ENCODE data around the gene TANGO6. TPM values are rescaled to one million over a fixed set of nuclear protein-coding genes. Genes with fewer than 3 reads are reported as not detected.
A peak's percentile ranks its signal among the peaks of the same experiment; 100 is the strongest.

Gene TANGO6
- polyA plus RNA-seq, 2 of the 4 experiments (the other 2 are of a cell fraction), result 8.1 to 19.5 TPM

DNA sequence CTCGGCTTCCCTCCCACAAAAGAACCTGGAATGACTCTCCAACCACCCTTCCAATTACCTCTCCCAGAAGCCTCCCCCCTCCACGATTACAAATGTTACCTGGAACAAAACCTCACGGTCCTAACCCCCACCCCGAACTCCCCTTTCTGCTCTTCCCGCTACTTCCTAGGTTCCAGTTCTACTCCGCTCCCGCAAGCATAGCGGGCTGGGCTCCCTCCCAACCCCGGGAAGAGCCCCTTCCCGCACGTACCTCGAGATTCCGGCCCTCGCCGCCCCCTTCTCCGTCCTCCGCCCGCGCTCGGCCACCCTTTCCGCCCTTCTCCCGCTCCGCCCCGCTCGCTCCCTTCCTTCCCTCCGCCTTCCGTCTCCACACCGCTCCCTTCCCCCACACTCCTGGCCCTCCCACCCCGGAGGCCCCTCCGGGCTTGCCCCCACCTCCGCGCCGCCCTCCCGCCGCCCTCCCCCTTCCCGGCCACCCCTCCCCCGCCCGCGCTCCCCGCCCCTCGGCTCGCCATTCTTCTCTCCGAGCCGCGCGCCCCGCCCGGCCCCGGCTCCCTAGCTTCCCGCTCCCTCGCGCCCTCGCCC, 288.6 kb downstream of the TANGO6 start:
- no peaks in the 10 kb centered on the region for H3K9me3 ChIP-seq
- 2% methylated on average over 18 of the region's 53 CpGs for WGBS (ENCODE audit: missing lambda C conversion rate)
- no peak for FAIRE-seq
- DNase-seq (ENCODE audit: low read depth in 1 of 2, low spot score in 1 of 2), result peak; percentile 83 to 84
- peak; percentile 77 to 79 for ATAC-seq
- ChIA-PET CTCF (interaction anchor here (0.6 to 1.3 kb wide), 2 partner anchors 229 to 422 kb away, joined by 3 to 4 read pairs; no protein-coding TSS in a partner anchor), POLR2A (interaction anchor here (0.5 to 0.6 kb wide), 2 partner anchors 20 to 285 kb away, joined by 3 read pairs; no protein-coding TSS in a partner anchor)
- peak overlapping the region; percentile 88 for H3K4me2 ChIP-seq
- H3K4me1 ChIP-seq, result peaks cover 26% of the 10 kb centered on the region
- TF ChIP-seq, protein P1, sequence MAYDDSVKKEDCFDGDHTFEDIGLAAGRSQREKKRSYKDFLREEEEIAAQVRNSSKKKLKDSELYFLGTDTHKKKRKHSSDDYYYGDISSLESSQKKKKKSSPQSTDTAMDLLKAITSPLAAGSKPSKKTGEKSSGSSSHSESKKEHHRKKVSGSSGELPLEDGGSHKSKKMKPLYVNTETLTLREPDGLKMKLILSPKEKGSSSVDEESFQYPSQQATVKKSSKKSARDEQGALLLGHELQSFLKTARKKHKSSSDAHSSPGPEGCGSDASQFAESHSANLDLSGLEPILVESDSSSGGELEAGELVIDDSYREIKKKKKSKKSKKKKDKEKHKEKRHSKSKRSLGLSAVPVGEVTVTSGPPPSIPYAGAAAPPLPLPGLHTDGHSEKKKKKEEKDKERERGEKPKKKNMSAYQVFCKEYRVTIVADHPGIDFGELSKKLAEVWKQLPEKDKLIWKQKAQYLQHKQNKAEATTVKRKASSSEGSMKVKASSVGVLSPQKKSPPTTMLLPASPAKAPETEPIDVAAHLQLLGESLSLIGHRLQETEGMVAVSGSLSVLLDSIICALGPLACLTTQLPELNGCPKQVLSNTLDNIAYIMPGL (CRISPR knock-in tag; IDR thresholded peaks at IDR 0.05; ENCODE audit: borderline replicate concordance), result peak; percentile 47; the same call in 1 of the 2 replicates
- TF ChIP-seq JUNB (IDR thresholded peaks at IDR 0.05) (no peak), CEBPB (IDR thresholded peaks at IDR 0.05) (no peak), HOXA7 (CRISPR knock-in tag; IDR thresholded peaks at IDR 0.05) (no peak), TFCP2L1 (CRISPR knock-in tag; IDR thresholded peaks at IDR 0.05) (peak; percentile 93), ESRRA (IDR thresholded peaks at IDR 0.05; ENCODE audit: borderline replicate concordance, low read length) (no peak), ZSCAN20 (CRISPR knock-in tag; IDR thresholded peaks at IDR 0.05) (no peak), FOSB (CRISPR knock-in tag; IDR thresholded peaks at IDR 0.05) (peak; percentile 18; the same call in 1 of the 2 replicates), PHF8 (IDR thresholded peaks at IDR 0.05; ENCODE audit: borderline replicate concordance, low read depth) (no peak), NR3C1 (IDR thresholded peaks at IDR 0.05) (no peak), HDAC2 (IDR thresholded peaks at IDR 0.05) (no peak), CBX2 (IDR thresholded peaks at IDR 0.05; ENCODE audit: borderline replicate concordance, low read depth) (no peak), POLR2A (IDR thresholded peaks at IDR 0.05; ENCODE audit: low read length) (peak; percentile 36), ZNF302 (CRISPR knock-in tag; IDR thresholded peaks at IDR 0.05) (no peak), RARB (CRISPR knock-in tag; IDR thresholded peaks at IDR 0.05) (peak; percentile 77), MAFK (IDR thresholded peaks at IDR 0.05; ENCODE audit: partially characterized antibody) (no peak)
- TF ChIP-seq, protein P2, sequence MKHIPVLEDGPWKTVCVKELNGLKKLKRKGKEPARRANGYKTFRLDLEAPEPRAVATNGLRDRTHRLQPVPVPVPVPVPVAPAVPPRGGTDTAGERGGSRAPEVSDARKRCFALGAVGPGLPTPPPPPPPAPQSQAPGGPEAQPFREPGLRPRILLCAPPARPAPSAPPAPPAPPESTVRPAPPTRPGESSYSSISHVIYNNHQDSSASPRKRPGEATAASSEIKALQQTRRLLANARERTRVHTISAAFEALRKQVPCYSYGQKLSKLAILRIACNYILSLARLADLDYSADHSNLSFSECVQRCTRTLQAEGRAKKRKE (CRISPR knock-in tag; IDR thresholded peaks at IDR 0.05; ENCODE audit: low read depth), result no peak
- H3K4me3 ChIP-seq, result peak overlapping the region; percentile 79
- H3K27ac ChIP-seq, result peak overlapping the region; percentile 93 to 96

DNA sequence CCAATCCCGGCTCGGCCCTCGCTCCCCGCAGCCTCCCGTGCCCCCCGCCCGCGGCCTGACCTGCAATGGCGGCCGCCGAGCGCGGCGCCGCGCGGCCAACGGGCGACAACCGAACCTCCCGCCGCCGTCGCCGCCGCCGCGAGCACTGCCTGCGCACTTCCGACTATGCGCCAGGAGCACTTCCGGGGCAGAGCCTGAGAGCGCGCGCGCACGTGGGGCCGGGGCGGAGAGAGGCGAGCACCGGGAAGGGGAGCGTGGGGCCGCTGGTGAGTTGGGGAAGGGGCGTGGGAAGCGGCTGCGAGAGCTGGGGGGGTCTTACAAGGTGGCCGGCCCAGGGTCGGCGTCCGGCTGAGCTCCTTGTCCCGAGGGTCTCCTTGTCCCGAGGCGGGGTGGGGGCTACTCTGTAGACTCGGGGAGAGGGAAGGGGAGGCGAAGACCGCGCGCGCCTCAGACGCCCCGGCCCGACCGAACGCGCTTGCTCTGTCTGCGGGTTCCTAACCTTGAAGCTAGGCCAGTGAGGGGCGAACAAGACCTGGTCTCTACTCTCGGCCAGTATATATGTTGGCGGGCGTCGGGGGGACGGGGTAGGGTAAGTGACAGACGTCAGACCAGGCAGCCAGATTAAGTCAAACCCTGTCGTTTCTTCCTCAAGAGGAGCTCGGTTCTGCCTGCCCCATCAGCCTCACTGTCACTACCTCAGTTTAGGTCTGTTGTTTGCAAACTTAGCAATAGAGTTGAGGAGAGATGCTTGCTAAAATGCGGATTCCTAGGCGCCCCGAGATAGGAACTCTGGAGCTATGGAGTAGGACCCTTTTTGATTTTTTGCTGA, 289.3 kb downstream of the TANGO6 start, which contains the start of the genes CHTF8 and UTP4:
Gene CHTF8 (minus strand): TSS at position 165 of the 829 bp plus-strand sequence. CDS start 11,130 bp downstream, outside the sequence.
Gene UTP4 (plus strand): TSS at position 226 of the 829 bp plus-strand sequence. CDS start 811 bp downstream, outside the sequence.
- Histone ChIP-seq H3K27ac (peak within 1 kb of the TSS; percentile 93 to 96), H3K4me1 (peaks cover 26% of the 10 kb centered on the region), H3K4me3 (peak within 1 kb of the TSS; percentile 79), H3K9me3 (no peaks in the 10 kb centered on the region), H3K4me2 (peak within 1 kb of the TSS; percentile 88)
- peak; percentile 96 for ATAC-seq
- peak; percentile 85 to 88 for DNase-seq (ENCODE audit: low read depth in 1 of 2, low spot score in 1 of 2)
- 2% methylated on average over 26 of the region's 78 CpGs for WGBS (ENCODE audit: missing lambda C conversion rate)
- ChIA-PET CTCF (interaction anchor here (0.5 to 1.4 kb wide), 7 partner anchors 11 to 289 kb away, joined by 3 to 5 read pairs (median 4); partner anchors contain the start of gene TANGO6), POLR2A (interaction anchor here (0.5 to 0.6 kb wide), 2 partner anchors 19 to 285 kb away, joined by 3 read pairs; no protein-coding TSS in a partner anchor)
- no peak for FAIRE-seq
- TF ChIP-seq, protein P3, sequence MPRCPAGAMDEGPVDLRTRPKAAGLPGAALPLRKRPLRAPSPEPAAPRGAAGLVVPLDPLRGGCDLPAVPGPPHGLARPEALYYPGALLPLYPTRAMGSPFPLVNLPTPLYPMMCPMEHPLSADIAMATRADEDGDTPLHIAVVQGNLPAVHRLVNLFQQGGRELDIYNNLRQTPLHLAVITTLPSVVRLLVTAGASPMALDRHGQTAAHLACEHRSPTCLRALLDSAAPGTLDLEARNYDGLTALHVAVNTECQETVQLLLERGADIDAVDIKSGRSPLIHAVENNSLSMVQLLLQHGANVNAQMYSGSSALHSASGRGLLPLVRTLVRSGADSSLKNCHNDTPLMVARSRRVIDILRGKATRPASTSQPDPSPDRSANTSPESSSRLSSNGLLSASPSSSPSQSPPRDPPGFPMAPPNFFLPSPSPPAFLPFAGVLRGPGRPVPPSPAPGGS (IDR thresholded peaks at IDR 0.05), result peak; percentile 96
- TF ChIP-seq KDM1A (IDR thresholded peaks at IDR 0.05; ENCODE audit: low read depth) (no peak), ZSCAN20 (CRISPR knock-in tag; IDR thresholded peaks at IDR 0.05) (no peak), HOXB5 (CRISPR knock-in tag; IDR thresholded peaks at IDR 0.05) (no peak), HOXB13 (CRISPR knock-in tag; IDR thresholded peaks at IDR 0.05; ENCODE audit: low read depth) (no peak), JUN (IDR thresholded peaks at IDR 0.05) (peak; percentile 55 to 98), PHF8 (IDR thresholded peaks at IDR 0.05; ENCODE audit: borderline replicate concordance, low read depth) (peak; percentile 70; the same call in 1 of the 2 replicates), POLR2A (IDR thresholded peaks at IDR 0.05; ENCODE audit: low read length) (peak; percentile 85), GATA3 (IDR thresholded peaks at IDR 0.05; ENCODE audit: borderline replicate concordance) (no peak), MYC (IDR thresholded peaks at IDR 0.05; ENCODE audit: borderline replicate concordance, low read length) (peak; percentile 97), MAZ (IDR thresholded peaks at IDR 0.05; ENCODE audit: borderline replicate concordance, low read depth, low read length) (0 out of 2 replicates have a peak, but pooled peaks have one; percentile 9), EHF (CRISPR knock-in tag; IDR thresholded peaks at IDR 0.05) (no peak), RFX5 (IDR thresholded peaks at IDR 0.05) (no peak), RAD21 (conservative IDR thresholded peaks at IDR 0.05 in 1 of 2, IDR thresholded peaks at IDR 0.05 in 1 of 2) (no peak)
- TF ChIP-seq, protein P4, sequence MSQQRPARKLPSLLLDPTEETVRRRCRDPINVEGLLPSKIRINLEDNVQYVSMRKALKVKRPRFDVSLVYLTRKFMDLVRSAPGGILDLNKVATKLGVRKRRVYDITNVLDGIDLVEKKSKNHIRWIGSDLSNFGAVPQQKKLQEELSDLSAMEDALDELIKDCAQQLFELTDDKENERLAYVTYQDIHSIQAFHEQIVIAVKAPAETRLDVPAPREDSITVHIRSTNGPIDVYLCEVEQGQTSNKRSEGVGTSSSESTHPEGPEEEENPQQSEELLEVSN (IDR thresholded peaks at IDR 0.05; ENCODE audit: borderline replicate concordance, low read depth), result no peak
- TF ChIP-seq, protein P5, sequence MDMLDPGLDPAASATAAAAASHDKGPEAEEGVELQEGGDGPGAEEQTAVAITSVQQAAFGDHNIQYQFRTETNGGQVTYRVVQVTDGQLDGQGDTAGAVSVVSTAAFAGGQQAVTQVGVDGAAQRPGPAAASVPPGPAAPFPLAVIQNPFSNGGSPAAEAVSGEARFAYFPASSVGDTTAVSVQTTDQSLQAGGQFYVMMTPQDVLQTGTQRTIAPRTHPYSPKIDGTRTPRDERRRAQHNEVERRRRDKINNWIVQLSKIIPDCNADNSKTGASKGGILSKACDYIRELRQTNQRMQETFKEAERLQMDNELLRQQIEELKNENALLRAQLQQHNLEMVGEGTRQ (IDR thresholded peaks at IDR 0.05), result peak; percentile 51; the same call in 1 of the 2 replicates
- TF ChIP-seq, protein P6, sequence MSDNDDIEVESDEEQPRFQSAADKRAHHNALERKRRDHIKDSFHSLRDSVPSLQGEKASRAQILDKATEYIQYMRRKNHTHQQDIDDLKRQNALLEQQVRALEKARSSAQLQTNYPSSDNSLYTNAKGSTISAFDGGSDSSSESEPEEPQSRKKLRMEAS (IDR thresholded peaks at IDR 0.05), result peak; percentile 98
